HepG2 (cell line): ENCODE results near the gene LRP1B. TPM values are rescaled to one million over a fixed set of nuclear protein-coding genes. Genes with fewer than 3 reads are reported as not detected.

Experiments
- ATAC-seq: fragments of 200-7000 bp; cut with Tn5 transposase; 3 replicates; pipeline ENCODE4 v1.9.1; 2020; ENCODE audit warnings: mild to moderate bottlenecking, moderate library complexity
- BruUV-seq: library from RNA; stranded (reverse); fragments of 400-500 nt; replicated peaks from 2 replicates; lab custom pipeline; 2021; lab: Mats Ljungman, UMichigan
- CTCF ChIA-PET: fragments of 300-600 bp; formaldehyde crosslinking; extraction: SDS; loops from one replicate; lab custom pipeline; 2021; ENCODE audit warnings: low total read pairs, inconsistent platforms, low intra/inter-chr PET ratio; lab: Yijun Ruan, JAX
- POLR2A ChIA-PET: fragments of 350-600 bp; sonication (Branson Sonifier 250); formaldehyde crosslinking; loops from one replicate; lab custom pipeline; 2020; ENCODE audit warnings: antibody characterized with exemption, inconsistent platforms; lab: Yijun Ruan, JAX
- DNase-seq: peaks from one replicate; pipeline ENCODE4 v3.0.0-alpha.2; 2015; ENCODE audit warnings: low spot score
- FAIRE-seq: peaks from 3 replicates; lab custom pipeline; 2011; peaks lifted over from hg19 to GRCh38; lab: Jason Lieb, UNC
- H2AFZ ChIP-seq: one replicate; pipeline ENCODE4 v1.6.1; 2011; ENCODE audit warnings: low read length, inconsistent platforms
- H3K27ac ChIP-seq: fragments of 300-600 bp; 3 replicates; pipeline ENCODE4 v1.8.0; 2011; ENCODE audit warnings: mixed run types, mild to moderate bottlenecking, mixed read lengths, low read length, inconsistent platforms; ENCODE audit not compliant: insufficient read depth; ENCODE audit errors: extremely low read length
- H3K27me3 ChIP-seq, 2 experiments: fragments of 200-600 bp in 1 of 2; 2 replicates in 1 of 2; 3 replicates in 1 of 2; pipeline versions ENCODE4 v1.6.0 to v1.8.0; 2011; ENCODE audit warnings: low read length in 2 of 2, mild to moderate bottlenecking in 2 of 2, moderate library complexity in 2 of 2, inconsistent platforms in 1 of 2; ENCODE audit not compliant: insufficient read depth in 2 of 2, control insufficient read depth in 1 of 2
- H3K36me3 ChIP-seq, 2 experiments: fragments of 200-600 bp in 1 of 2; replicated peaks in 1 of 2; 2 replicates in 1 of 2; 3 replicates in 1 of 2; pipeline versions ENCODE4 v1.5.1 to v1.8.0; 2011; ENCODE audit warnings: low read length in 2 of 2, inconsistent platforms in 1 of 2; ENCODE audit not compliant: insufficient read depth in 2 of 2, control insufficient read depth in 1 of 2
- H3K4me1 ChIP-seq: 2 replicates; pipeline ENCODE4 v1.5.1; 2012; ENCODE audit warnings: low read length, inconsistent platforms; ENCODE audit not compliant: insufficient read depth
- H3K4me2 ChIP-seq: 2 replicates; pipeline ENCODE4 v1.6.0; 2011; ENCODE audit warnings: low read depth, low read length, inconsistent platforms
- H3K4me3 ChIP-seq, 3 experiments: fragments of 200-600 bp in 1 of 3; sonication (generic), shearing (Covaris generic) in 1 of 3; replicated peaks in 1 of 3; 2 replicates each; pipeline ENCODE4 v1.5.1; 2011 to 2016; ENCODE audit warnings: low read length in 3 of 3, inconsistent platforms in 2 of 3, low read depth in 2 of 3, mild to moderate bottlenecking in 2 of 3, control low read depth in 1 of 3, mixed read lengths in 1 of 3; ENCODE audit not compliant: insufficient read depth in 1 of 3
- H3K79me2 ChIP-seq: one replicate; pipeline ENCODE4 v1.6.1; 2011; ENCODE audit warnings: low read length, inconsistent platforms; ENCODE audit not compliant: insufficient read depth
- H3K9ac ChIP-seq: 2 replicates; pipeline ENCODE4 v1.6.0; 2011; ENCODE audit warnings: mild to moderate bottlenecking, low read depth, low read length, inconsistent platforms; ENCODE audit not compliant: insufficient read depth
- H3K9me3 ChIP-seq: 2 replicates; pipeline ENCODE4 v1.5.1; 2012; ENCODE audit warnings: mild to moderate bottlenecking, low read length
- H4K20me1 ChIP-seq: 2 replicates; pipeline ENCODE4 v1.6.0; 2011; ENCODE audit warnings: inconsistent platforms, mild to moderate bottlenecking, low read length, moderate library complexity; ENCODE audit not compliant: insufficient read depth
- ATF4 ChIP-seq, 2 experiments: fragments of 450-650 bp in 1 of 2; sonication (generic) in 1 of 2; formaldehyde crosslinking; IDR thresholded peaks; 2 replicates each; pipeline versions ENCODE4 v1.5.0 to v1.8.0; 2020 to 2022; ENCODE audit warnings: mild to moderate bottlenecking in 1 of 2, missing genetic modification reagents in 1 of 2
- CREB1 ChIP-seq, 2 experiments: fragments of 450-650 bp in 1 of 2; IDR thresholded peaks; 2 replicates each; pipeline ENCODE4 v1.6.1; 2016 to 2017; ENCODE audit warnings: control low read depth in 1 of 2, mild to moderate bottlenecking in 1 of 2, missing compliant biosample characterization in 1 of 2, missing genetic modification characterization in 1 of 2
- FOXK2 ChIP-seq: fragments of 450-650 bp; IDR thresholded peaks from 2 replicates; pipeline ENCODE4 v1.6.1; 2016
- KAT2B ChIP-seq: fragments of 150-350 bp; IDR thresholded peaks from 2 replicates; pipeline ENCODE4 v1.6.1; 2014; ENCODE audit warnings: low read depth, low read length, borderline replicate concordance
- KAT7 ChIP-seq: IDR thresholded peaks from 2 replicates; pipeline ENCODE4 v1.6.1; 2018; ENCODE audit warnings: borderline replicate concordance, missing compliant biosample characterization
- MAFF ChIP-seq: IDR thresholded peaks from 2 replicates; pipeline ENCODE4 v1.6.1; 2011; ENCODE audit warnings: low read depth, low read length, improper control_type of control experiment
- MAFK ChIP-seq, 2 experiments: IDR thresholded peaks in 1 of 2; conservative IDR thresholded peaks in 1 of 2; 2 replicates each; pipeline ENCODE4 v1.6.1; 2011; ENCODE audit warnings: improper control_type of control experiment in 2 of 2, low read length in 2 of 2
- REPIN1 ChIP-seq: sonication (generic); formaldehyde crosslinking; IDR thresholded peaks from 2 replicates; pipeline ENCODE4 v1.8.0; 2022; ENCODE audit warnings: missing genetic modification reagents, low read depth, mild to moderate bottlenecking, borderline replicate concordance
- SMARCE1 ChIP-seq: fragments of 450-650 bp; IDR thresholded peaks from 2 replicates; pipeline ENCODE4 v1.6.1; 2017; ENCODE audit warnings: borderline replicate concordance
- SRY ChIP-seq: sonication (generic); formaldehyde crosslinking; IDR thresholded peaks from 2 replicates; pipeline ENCODE4 v1.8.0; 2022; ENCODE audit warnings: mild to moderate bottlenecking, missing genetic modification reagents
- TOE1 ChIP-seq: sonication (generic); formaldehyde crosslinking; IDR thresholded peaks from 2 replicates; pipeline ENCODE4 v1.4.0; 2020; ENCODE audit warnings: mild to moderate bottlenecking, missing genetic modification reagents
- ZBTB49 ChIP-seq: sonication (generic); formaldehyde crosslinking; IDR thresholded peaks from 2 replicates; pipeline ENCODE4 v1.4.0; 2020; ENCODE audit warnings: missing genetic modification reagents, borderline replicate concordance
- ZNF143 ChIP-seq: sonication (generic); formaldehyde crosslinking; IDR thresholded peaks from 2 replicates; pipeline ENCODE4 v1.4.0; 2020; ENCODE audit warnings: missing genetic modification reagents
- ZNF558 ChIP-seq: sonication (generic); formaldehyde crosslinking; IDR thresholded peaks from 2 replicates; pipeline ENCODE4 v1.9.0; 2022; ENCODE audit warnings: mild to moderate bottlenecking, missing genetic modification reagents, borderline replicate concordance
- ZNF646 ChIP-seq: sonication (generic); formaldehyde crosslinking; IDR thresholded peaks from 2 replicates; pipeline ENCODE4 v1.9.0; 2021; ENCODE audit warnings: mild to moderate bottlenecking, missing genetic modification reagents
- ZSCAN25 ChIP-seq: sonication (generic); formaldehyde crosslinking; IDR thresholded peaks from 2 replicates; pipeline ENCODE4 v1.8.0; 2022; ENCODE audit warnings: mild to moderate bottlenecking, missing genetic modification reagents
- in situ Hi-C: cut with HindIII; loops from 2 replicates; pipeline ENCODE4 v1.10.0; 2017; ENCODE audit warnings: low pct_unique_long_range_greater_than_20kb; ENCODE audit not compliant: extremely low pct_ligation_motif_present
- intact Hi-C: fragments of 100-400 bp; cut with micrococcal nuclease; formaldehyde crosslinking; loops from one replicate; pipeline ENCODE4 v1.10.0; 2022; ENCODE audit not compliant: unreplicated experiment
- polyA plus RNA-seq, 8 experiments: library from polyadenylated mRNA; depleted of rRNA in 3 of 8; stranded (reverse) in 7 of 8; unstranded in 1 of 8; fragments of >200 nt; fragmentation: Illumina TruSeq in 4 of 8; extraction: Trizol in 4 of 8; gene quantifications; 2 replicates each; pipeline versions ENCODE4 v1.2.1 to v1.2.3, GENCODE V29; 2011 to 2016; ENCODE audit warnings: low read depth in 4 of 8, missing spikeins in 1 of 8, mixed read lengths in 1 of 8; ENCODE audit not compliant: insufficient read depth in 1 of 8
- total RNA-seq, 5 experiments: library from RNA; depleted of rRNA; stranded (reverse); fragments of >200 nt; fragmentation: Illumina TruSeq; extraction: Trizol; gene quantifications; 2 replicates each; pipeline ENCODE4 v1.2.3, GENCODE V29; 2016; ENCODE audit warnings: low read depth in 1 of 5

Gene LRP1B
- total and polyA plus RNA-seq, 2 of the 13 experiments (the other 11 are each of a cell fraction or from before 2014, with no cell fraction given): 0.04 TPM; not detected in 1

- Histone ChIP-seq H3K36me3 (no peaks in the 10 kb centered on the region), H4K20me1 (no peaks in the 10 kb centered on the region), H3K4me2 (no peak overlapping the region), H3K4me1 (no peaks in the 10 kb centered on the region), H3K4me3 (no peak overlapping the region), H3K9ac (no peak overlapping the region), H3K27ac (no peak overlapping the region), H3K9me3 (no peaks in the 10 kb centered on the region), H2AFZ (no peak overlapping the region), H3K79me2 (no peaks in the 10 kb centered on the region), H3K27me3 (no peaks in the 10 kb centered on the region)
- no peak for DNase-seq
- ATAC-seq: no peak
- in situ Hi-C loops (no loop called here), intact Hi-C loops (no loop called here)
- POLR2A ChIA-PET: no interaction called here
- CTCF ChIA-PET: no interaction called here
- BruUV-seq: no TSS peak
- no peak for FAIRE-seq
- TF ChIP-seq SMARCE1 (no peak), ATF4 (CRISPR knock-in tag; IDR thresholded peaks at IDR 0.05) (no peak), ZNF646 (CRISPR knock-in tag) (no peak), CREB1 (IDR thresholded peaks at IDR 0.05) (no peak), CREB1 (CRISPR knock-in tag; IDR thresholded peaks at IDR 0.05) (no peak), KAT2B (no peak), MAFK (conservative IDR thresholded peaks at IDR 0.05 in 1 of 2, IDR thresholded peaks at IDR 0.05 in 1 of 2; ENCODE audit: low read length in 2 of 2) (no peak), ZNF558 (no peak), KAT7 (no peak), MAFF (no peak), SRY (CRISPR knock-in tag) (no peak), REPIN1 (CRISPR knock-in tag) (no peak), FOXK2 (no peak), ZNF143 (CRISPR knock-in tag) (no peak), ZBTB49 (CRISPR knock-in tag) (no peak), TOE1 (no peak), ZSCAN25 (CRISPR knock-in tag) (no peak)
Measured at GRCh38 chr2:141439524-141439923, 691.3 kb downstream of the LRP1B start.
